Keratinocyte (primary cell): ENCODE results near the gene SFMBT1. TPM values are rescaled to one million over a fixed set of nuclear protein-coding genes. Genes with fewer than 3 reads are reported as not detected.

Experiments used
- DNase-seq: peaks from one replicate; pipeline ENCODE4 v3.0.0-alpha.2; 2011; ENCODE audit warnings: low read depth, missing footprints, low spot score
- FAIRE-seq: peaks from 2 replicates; lab custom pipeline; 2011; peaks lifted over from hg19 to GRCh38; lab: Jason Lieb, UNC
- H2AFZ ChIP-seq: 2 replicates; pipeline ENCODE4 v1.6.0; 2012; ENCODE audit warnings: low read length, control low read depth, inconsistent platforms; ENCODE audit not compliant: control insufficient read depth
- H3K27ac ChIP-seq: 2 replicates; pipeline ENCODE4 v1.5.1; 2011; ENCODE audit warnings: low read length; ENCODE audit not compliant: control insufficient read depth, insufficient read depth
- H3K27me3 ChIP-seq: 3 replicates; pipeline ENCODE4 v1.6.0; 2011; ENCODE audit warnings: low read length; ENCODE audit not compliant: control insufficient read depth, insufficient read depth; ENCODE audit errors: extremely low read depth
- H3K36me3 ChIP-seq, 2 experiments: 2 replicates in 1 of 2; 3 replicates in 1 of 2; pipeline ENCODE4 v1.5.1; 2011; ENCODE audit warnings: low read length in 2 of 2, mild to moderate bottlenecking in 1 of 2; ENCODE audit not compliant: control insufficient read depth in 2 of 2, insufficient read depth in 2 of 2; ENCODE audit errors: extremely low read depth in 1 of 2
- H3K4me1 ChIP-seq: 3 replicates; pipeline ENCODE4 v1.5.1; 2011; ENCODE audit warnings: low read length; ENCODE audit not compliant: control insufficient read depth, insufficient read depth; ENCODE audit errors: extremely low read depth
- H3K4me2 ChIP-seq: 3 replicates; pipeline ENCODE4 v1.6.0; 2011; ENCODE audit warnings: low read depth, low read length; ENCODE audit not compliant: control insufficient read depth, insufficient read depth; ENCODE audit errors: extremely low read depth
- H3K4me3 ChIP-seq, 3 experiments: fragments of 200-600 bp in 1 of 3; sonication (generic) in 1 of 3; 2 replicates in 2 of 3; 3 replicates in 1 of 3; pipeline ENCODE4 v1.5.1; 2011 to 2016; ENCODE audit warnings: low read length in 3 of 3, mild to moderate bottlenecking in 3 of 3, control low read depth in 2 of 3, inconsistent platforms in 1 of 3, low read depth in 1 of 3, mixed read lengths in 1 of 3, mixed run types in 1 of 3, moderate library complexity in 1 of 3; ENCODE audit not compliant: control insufficient read depth in 2 of 3, insufficient read depth in 2 of 3; ENCODE audit errors: extremely low read depth in 1 of 3
- H3K79me2 ChIP-seq: 2 replicates; pipeline ENCODE4 v1.6.0; 2012; ENCODE audit warnings: low read length; ENCODE audit not compliant: control insufficient read depth, insufficient read depth
- H3K9ac ChIP-seq: 3 replicates; pipeline ENCODE4 v1.6.0; 2011; ENCODE audit warnings: low read length; ENCODE audit not compliant: control insufficient read depth, insufficient read depth; ENCODE audit errors: extremely low read depth
- H3K9me1 ChIP-seq: 3 replicates; pipeline ENCODE4 v1.6.0; 2011; ENCODE audit warnings: low read length; ENCODE audit not compliant: control insufficient read depth, insufficient read depth; ENCODE audit errors: extremely low read depth
- H3K9me3 ChIP-seq: 2 replicates; pipeline ENCODE4 v1.5.1; 2012; ENCODE audit warnings: low read depth, low read length; ENCODE audit not compliant: control insufficient read depth
- H4K20me1 ChIP-seq: 3 replicates; pipeline ENCODE4 v1.6.0; 2011; ENCODE audit warnings: low read length; ENCODE audit not compliant: control insufficient read depth, insufficient read depth; ENCODE audit errors: extremely low read depth
- CTCF ChIP-seq, 3 experiments: IDR thresholded peaks in 1 of 3; conservative IDR thresholded peaks in 1 of 3; optimal IDR thresholded peaks in 1 of 3; 2 replicates in 2 of 3; 3 replicates in 1 of 3; pipeline versions ENCODE3 to v1.5.1; 2011; ENCODE audit warnings: low read length in 3 of 3, mild to moderate bottlenecking in 3 of 3, moderate library complexity in 2 of 3, control low read depth in 1 of 3, inconsistent platforms in 1 of 3; ENCODE audit not compliant: insufficient read depth in 2 of 3; ENCODE audit errors: extremely low read depth in 1 of 3
- EZH2 ChIP-seq: IDR thresholded peaks from one replicate; pipeline ENCODE4 v1.6.1; 2012; ENCODE audit warnings: inconsistent platforms, mild to moderate bottlenecking, low read length, moderate library complexity
- dilution Hi-C: fragments of 300-500 bp; cut with MboI; formaldehyde crosslinking; loops from one replicate; pipeline ENCODE4 v1.7.0; 2020; ENCODE audit warnings: low sequenced_read_pairs; ENCODE audit not compliant: extremely low pct_ligation_motif_present
- polyA plus RNA-seq, 5 experiments: library from polyadenylated mRNA; depleted of rRNA in 3 of 5; stranded (reverse) in 3 of 5; stranded (forward) in 1 of 5; unstranded in 1 of 5; fragments of >200 nt; gene quantifications; 1 replicate in 1 of 5; 2 replicates in 3 of 5; 3 replicates in 1 of 5; pipeline versions ENCODE4 v1.2.1 to v1.2.3, GENCODE V29; 2011 to 2012; ENCODE audit warnings: missing spikeins in 2 of 5, low read depth in 1 of 5, low replicate concordance in 1 of 5

Gene SFMBT1
- polyA plus RNA-seq, 1 donor (not counting 4 experiments of a cell fraction or from before 2014, with no cell fraction given): 4.1 TPM

- H3K4me3 ChIP-seq: no peak overlapping the region
- no peak overlapping the region for H3K9ac ChIP-seq
- peaks cover 2% of the 10 kb centered on the region for H4K20me1 ChIP-seq
- peaks cover 28% of the 10 kb centered on the region for H3K4me1 ChIP-seq
- H3K79me2 ChIP-seq: peaks cover 16% of the 10 kb centered on the region
- no peaks in the 10 kb centered on the region for H3K36me3 ChIP-seq
- dilution Hi-C loops: no loop called here
- no peak overlapping the region for H3K27ac ChIP-seq
- H3K9me1 ChIP-seq: no peaks in the 10 kb centered on the region
- H2AFZ ChIP-seq: no peak overlapping the region
- TF ChIP-seq CTCF (optimal IDR thresholded peaks at IDR 0.05 in 1 of 3, IDR thresholded peaks at IDR 0.05 in 1 of 3, conservative IDR thresholded peaks at IDR 0.05 in 1 of 3; ENCODE audit: extremely low read depth in 1 of 3, insufficient read depth in 2 of 3, low read length in 3 of 3): no peak
- no peak for TF ChIP-seq EZH2
- no peak overlapping the region for H3K4me2 ChIP-seq
- H3K9me3 ChIP-seq: no peaks in the 10 kb centered on the region
- DNase-seq (no peak), FAIRE-seq (no peak)
- peaks cover 8% of the 10 kb centered on the region for H3K27me3 ChIP-seq
Observed at GRCh38 chr3:53042651-53043050, 3.2 kb downstream of the SFMBT1 start.

DNA sequence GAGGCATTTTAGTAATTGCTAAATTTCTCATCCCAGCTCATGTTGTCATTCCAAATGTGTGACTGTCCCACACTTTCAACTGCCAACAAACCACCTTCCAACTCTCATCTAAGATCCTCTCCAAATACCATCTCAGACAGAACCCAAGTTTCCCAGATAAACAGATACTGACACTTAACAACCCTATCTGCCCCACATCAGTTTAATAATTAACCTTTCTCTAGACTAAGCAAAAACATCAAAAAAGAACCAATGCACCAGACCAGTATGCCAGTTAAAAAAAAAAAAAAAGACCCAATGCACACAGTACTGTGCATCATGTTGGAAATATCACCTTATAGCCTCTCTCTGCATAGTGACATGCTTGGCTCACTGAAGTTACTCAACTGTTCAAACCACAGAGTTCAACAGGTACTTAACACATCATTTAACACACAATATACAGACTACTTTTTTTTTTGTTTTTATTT lies 5.5 kb downstream of the SFMBT1 start:
- H2AFZ ChIP-seq: no peak overlapping the region
- H3K4me3 ChIP-seq: no peak overlapping the region
- H3K9me3 ChIP-seq: no peaks in the 10 kb centered on the region
- no peak for DNase-seq
- no peaks in the 10 kb centered on the region for H3K36me3 ChIP-seq
- no peak overlapping the region for H3K27ac ChIP-seq
- TF ChIP-seq CTCF (optimal IDR thresholded peaks at IDR 0.05 in 1 of 3, IDR thresholded peaks at IDR 0.05 in 1 of 3, conservative IDR thresholded peaks at IDR 0.05 in 1 of 3; ENCODE audit: extremely low read depth in 1 of 3, insufficient read depth in 2 of 3, low read length in 3 of 3) (no peak), EZH2 (no peak)
- peak overlapping the region; percentile 28 for H3K4me2 ChIP-seq
- H4K20me1 ChIP-seq: no peaks in the 10 kb centered on the region
- H3K27me3 ChIP-seq: no peaks in the 10 kb centered on the region
- peaks cover 16% of the 10 kb centered on the region for H3K79me2 ChIP-seq
- peak; percentile 58 for FAIRE-seq
- H3K9me1 ChIP-seq: no peaks in the 10 kb centered on the region
- dilution Hi-C loops: no loop called here
- no peak overlapping the region for H3K9ac ChIP-seq
- peaks cover 28% of the 10 kb centered on the region for H3K4me1 ChIP-seq
